Osteoblast (primary cell): ENCODE measurements around the gene TRIO. TPM values are rescaled to one million over a fixed set of nuclear protein-coding genes. Genes with fewer than 3 reads are reported as not detected.
A peak's percentile ranks its signal among the peaks of the same experiment; 100 is the strongest.

Source experiments
- DNase-seq: peaks from one replicate; pipeline ENCODE4 v3.0.0; 2011; ENCODE audit warnings: low spot score, mixed read lengths; ENCODE audit not compliant: insufficient read length; ENCODE audit errors: missing footprints
- H2AFZ ChIP-seq: 2 replicates; pipeline ENCODE4 v1.6.0; 2011; ENCODE audit warnings: mild to moderate bottlenecking, low read length
- H3K27ac ChIP-seq: 2 replicates; pipeline ENCODE4 v1.5.1; 2011; ENCODE audit warnings: mild to moderate bottlenecking, low read depth, low read length, moderate library complexity
- H3K27me3 ChIP-seq: 2 replicates; pipeline ENCODE4 v1.6.0; 2012; ENCODE audit warnings: mild to moderate bottlenecking, control low read depth, inconsistent platforms, low read length, moderate library complexity; ENCODE audit not compliant: insufficient read depth
- H3K36me3 ChIP-seq: 2 replicates; pipeline ENCODE4 v1.5.1; 2011; ENCODE audit warnings: mild to moderate bottlenecking, low read length, control low read depth, moderate library complexity; ENCODE audit not compliant: insufficient read depth
- H3K4me1 ChIP-seq: 2 replicates; pipeline ENCODE4 v1.5.1; 2011; ENCODE audit warnings: mild to moderate bottlenecking, low read length, control low read depth, moderate library complexity; ENCODE audit not compliant: insufficient read depth
- H3K4me2 ChIP-seq: 2 replicates; pipeline ENCODE4 v1.6.0; 2011; ENCODE audit warnings: mild to moderate bottlenecking, low read length; ENCODE audit not compliant: insufficient read depth
- H3K4me3 ChIP-seq: fragments of 200-600 bp; sonication (generic); 3 replicates; pipeline ENCODE4 v1.5.1; 2012; ENCODE audit warnings: mild to moderate bottlenecking, low read length, inconsistent platforms; ENCODE audit not compliant: insufficient read depth
- H3K79me2 ChIP-seq: 2 replicates; pipeline ENCODE4 v1.6.0; 2012; ENCODE audit warnings: mild to moderate bottlenecking, low read length, control low read depth, inconsistent platforms; ENCODE audit not compliant: insufficient read depth
- H3K9me3 ChIP-seq: 2 replicates; pipeline ENCODE4 v1.5.1; 2011; ENCODE audit warnings: low read depth, low read length, control low read depth
- H4K20me1 ChIP-seq: 2 replicates; pipeline ENCODE4 v1.6.0; 2012; ENCODE audit warnings: mild to moderate bottlenecking, low read length, control low read depth; ENCODE audit not compliant: insufficient read depth
- CTCF ChIP-seq: IDR thresholded peaks from 2 replicates; pipeline ENCODE4 v1.5.1; 2011; ENCODE audit warnings: mild to moderate bottlenecking, low read depth, low read length, moderate library complexity; ENCODE audit errors: extremely low read depth
- total RNA-seq: library from RNA; depleted of rRNA; stranded (reverse); fragments of >200 nt; gene quantifications from 2 replicates; pipeline ENCODE4 v1.2.3, GENCODE V29; 2012

Gene TRIO
- total RNA-seq, 1 donor = 274 TPM

- Histone ChIP-seq H3K4me3 (no peak overlapping the region), H3K79me2 (peaks cover 94% of the 10 kb centered on the region), H3K36me3 (peaks cover 69% of the 10 kb centered on the region), H3K4me1 (peaks cover 3% of the 10 kb centered on the region), H4K20me1 (peaks cover 40% of the 10 kb centered on the region), H3K27me3 (no peaks in the 10 kb centered on the region), H3K27ac (peak overlapping the region; percentile 26), H3K9me3 (no peaks in the 10 kb centered on the region), H2AFZ (no peak overlapping the region), H3K4me2 (no peak overlapping the region)
- TF ChIP-seq CTCF = no peak
- DNase-seq = no peak
Observed at GRCh38 chr5:14284392-14285148, 141.4 kb downstream of the TRIO start.

- Histone ChIP-seq H3K36me3 (peaks cover 66% of the 10 kb centered on the region), H3K9me3 (no peaks in the 10 kb centered on the region), H4K20me1 (peaks cover 41% of the 10 kb centered on the region), H3K4me3 (no peak overlapping the region), H3K4me2 (no peak overlapping the region), H2AFZ (no peak overlapping the region), H3K79me2 (peaks cover 92% of the 10 kb centered on the region), H3K4me1 (peaks cover 3% of the 10 kb centered on the region), H3K27ac (no peak overlapping the region), H3K27me3 (no peaks in the 10 kb centered on the region)
- no peak for TF ChIP-seq CTCF
- DNase-seq = no peak
Observed at GRCh38 chr5:14286007-14286406, 142.9 kb downstream of the TRIO start.

GRCh38 chr5:14286574-14287421, 143.7 kb downstream of the TRIO start:
- Histone ChIP-seq H3K9me3 (no peaks in the 10 kb centered on the region), H3K4me3 (no peak overlapping the region), H4K20me1 (peaks cover 41% of the 10 kb centered on the region), H3K27ac (no peak overlapping the region), H3K36me3 (peaks cover 64% of the 10 kb centered on the region), H3K27me3 (no peaks in the 10 kb centered on the region), H3K4me2 (no peak overlapping the region), H3K4me1 (peaks cover 3% of the 10 kb centered on the region), H3K79me2 (peaks cover 90% of the 10 kb centered on the region), H2AFZ (no peak overlapping the region)
- DNase-seq = no peak
- TF ChIP-seq CTCF = no peak
